Lung (tissue), 12 donors: ENCODE data around the gene GAB2. TPM values are rescaled to one million over a fixed set of nuclear protein-coding genes. Genes with fewer than 3 reads are reported as not detected.

Experiments used
- ATAC-seq: fragments of 200-7000 bp; cut with Tn5 transposase; one replicate; pipeline ENCODE4 v1.9.1; 2020; ENCODE audit warnings: moderate number of reproducible peaks; ENCODE audit not compliant: insufficient read depth, low FRiP score
- DNase-seq, 3 donors: peaks; one replicate each; pipeline ENCODE4 v3.0.0-alpha.2; 2013 to 2017
- H3K27ac ChIP-seq, 2 donors: one replicate each; pipeline ENCODE4 v1.5.1; 2013; ENCODE audit warnings: mild to moderate bottlenecking in 2 of 2, moderate library complexity in 2 of 2, control low read depth in 1 of 2, inconsistent platforms in 1 of 2, low read depth in 1 of 2, low read length in 1 of 2
- H3K27me3 ChIP-seq, 3 donors: one replicate each; pipeline ENCODE4 v1.5.1; 2013; ENCODE audit warnings: low read length in 2 of 3; ENCODE audit not compliant: control insufficient read depth in 3 of 3, insufficient read depth in 3 of 3
- H3K36me3 ChIP-seq, 4 donors: one replicate each; pipeline ENCODE4 v1.5.1; 2013; ENCODE audit warnings: low read length in 4 of 4, mild to moderate bottlenecking in 1 of 4, moderate library complexity in 1 of 4; ENCODE audit not compliant: control insufficient read depth in 4 of 4, insufficient read depth in 4 of 4
- H3K4me1 ChIP-seq, 5 donors: one replicate each; pipeline ENCODE4 v1.5.1; 2013; ENCODE audit warnings: low read length in 5 of 5, mild to moderate bottlenecking in 2 of 5, moderate library complexity in 1 of 5; ENCODE audit not compliant: control insufficient read depth in 5 of 5, insufficient read depth in 5 of 5
- H3K4me3 ChIP-seq: one replicate; pipeline ENCODE4 v1.5.1; 2013; ENCODE audit warnings: mild to moderate bottlenecking, control low read depth, moderate library complexity
- H3K9ac ChIP-seq, 2 donors: one replicate each; pipeline ENCODE4 v1.5.1; 2013; ENCODE audit warnings: low read length in 2 of 2, control low read depth in 1 of 2; ENCODE audit not compliant: insufficient read depth in 1 of 2
- H3K9me3 ChIP-seq, 4 donors: one replicate each; pipeline ENCODE4 v1.5.1; 2013; ENCODE audit warnings: low read length in 3 of 4, mild to moderate bottlenecking in 1 of 4, moderate library complexity in 1 of 4; ENCODE audit not compliant: control insufficient read depth in 4 of 4, insufficient read depth in 3 of 4
- CTCF ChIP-seq: IDR thresholded peaks from 2 replicates; pipeline ENCODE4 v1.5.1; 2012; ENCODE audit warnings: mild to moderate bottlenecking; ENCODE audit errors: control extremely low read depth, extremely low read depth
- WGBS, 2 donors: extraction: QIAGEN DNeasy Blood & Tissue Kit; methylation state at CpG; one replicate each; pipeline ENCODE4 v1.1.7; 2013; 5-methylcytosine and 5-hydroxymethylcytosine counted together
- polyA plus RNA-seq, 2 donors: library from polyadenylated mRNA; stranded (reverse); fragments of 200-250 nt; gene quantifications; one replicate each; pipeline ENCODE4 v1.2.1, GENCODE V29; 2013
- total RNA-seq, 2 donors: library from RNA; depleted of rRNA in 1 of 2; stranded (reverse); fragments of >200 nt in 1 of 2; gene quantifications; one replicate each; pipeline ENCODE4 v1.2.1, GENCODE V29; 2014 to 2021
- donor health status: control.
- donor health status: control.
- donor health status: Bipolar disorder and iron deficiency.
- donor health status: healthy.
- donor health status: DM: yes; HTN: yes; CAD: no.

GAB2 gene
- total and polyA plus RNA-seq, 4 donors, result 17.8 to 47.9 (median 23.1) TPM

GRCh38 chr11:78199653-78200015, 218.0 kb downstream of the GAB2 start:
- H3K4me1 ChIP-seq, result peaks cover 0 to 4% (median 0%) of the 10 kb centered on the region in 5 donors
- no peak for TF ChIP-seq CTCF
- no peak overlapping the region for H3K9ac ChIP-seq
- WGBS, 2 donors, result 96 to 98% methylated on average over 5 of the region's 5 CpGs
- H3K27me3 ChIP-seq, result no peaks in the 10 kb centered on the region
- peaks cover 0 to 23% (median 4%) of the 10 kb centered on the region in 4 donors for H3K36me3 ChIP-seq
- DNase-seq (no peak), ATAC-seq (no peak)
- peaks cover 0 to 2% (median 0%) of the 10 kb centered on the region in 4 donors for H3K9me3 ChIP-seq
- no peak overlapping the region for H3K4me3 ChIP-seq
- H3K27ac ChIP-seq, result no peak overlapping the region

- H3K27me3 ChIP-seq, result no peaks in the 10 kb centered on the region
- 95 to 96% methylated on average over 6 of the region's 6 CpGs for WGBS, 2 donors
Observed at GRCh38 chr11:78199015-78199652, 218.5 kb downstream of the GAB2 start.

GRCh38 chr11:78197816-78198215, 219.8 kb downstream of the GAB2 start:
- H3K27ac ChIP-seq, result no peak overlapping the region
- H3K4me1 ChIP-seq, result peaks cover 0 to 4% (median 0%) of the 10 kb centered on the region in 5 donors
- no peak for TF ChIP-seq CTCF
- peaks cover 0 to 2% (median 0%) of the 10 kb centered on the region in 4 donors for H3K9me3 ChIP-seq
- H3K4me3 ChIP-seq, result no peak overlapping the region
- WGBS, 2 donors, result 92 to 97% methylated on average over 8 of the region's 8 CpGs
- H3K36me3 ChIP-seq, result peaks cover 0 to 23% (median 4%) of the 10 kb centered on the region in 4 donors
- no peak for DNase-seq
- ATAC-seq, result no peak
- H3K27me3 ChIP-seq, result no peaks in the 10 kb centered on the region
- H3K9ac ChIP-seq, result no peak overlapping the region

More at GRCh38 chr11:78199015-78199652, 218.5 kb downstream of the GAB2 start:
- peaks cover 0 to 23% (median 4%) of the 10 kb centered on the region in 4 donors for H3K36me3 ChIP-seq
- no peak for ATAC-seq
- no peak for DNase-seq
- H3K9ac ChIP-seq, result no peak overlapping the region
- peaks cover 0 to 4% (median 0%) of the 10 kb centered on the region in 5 donors for H3K4me1 ChIP-seq
- H3K27ac ChIP-seq, result no peak overlapping the region
- H3K4me3 ChIP-seq, result no peak overlapping the region
- H3K9me3 ChIP-seq, result peaks cover 0 to 2% (median 0%) of the 10 kb centered on the region in 4 donors
- TF ChIP-seq CTCF, result no peak
